Measurements from ENCODE around the gene CENPX. TPM values are rescaled to one million over a fixed set of nuclear protein-coding genes. Genes with fewer than 3 reads are reported as not detected.

CENPX gene
- total and polyA plus RNA-seq, 2 of the 13 experiments (the other 11 are each of a cell fraction or from before 2014, with no cell fraction given) = 92.7 to 170 TPM

DNA sequence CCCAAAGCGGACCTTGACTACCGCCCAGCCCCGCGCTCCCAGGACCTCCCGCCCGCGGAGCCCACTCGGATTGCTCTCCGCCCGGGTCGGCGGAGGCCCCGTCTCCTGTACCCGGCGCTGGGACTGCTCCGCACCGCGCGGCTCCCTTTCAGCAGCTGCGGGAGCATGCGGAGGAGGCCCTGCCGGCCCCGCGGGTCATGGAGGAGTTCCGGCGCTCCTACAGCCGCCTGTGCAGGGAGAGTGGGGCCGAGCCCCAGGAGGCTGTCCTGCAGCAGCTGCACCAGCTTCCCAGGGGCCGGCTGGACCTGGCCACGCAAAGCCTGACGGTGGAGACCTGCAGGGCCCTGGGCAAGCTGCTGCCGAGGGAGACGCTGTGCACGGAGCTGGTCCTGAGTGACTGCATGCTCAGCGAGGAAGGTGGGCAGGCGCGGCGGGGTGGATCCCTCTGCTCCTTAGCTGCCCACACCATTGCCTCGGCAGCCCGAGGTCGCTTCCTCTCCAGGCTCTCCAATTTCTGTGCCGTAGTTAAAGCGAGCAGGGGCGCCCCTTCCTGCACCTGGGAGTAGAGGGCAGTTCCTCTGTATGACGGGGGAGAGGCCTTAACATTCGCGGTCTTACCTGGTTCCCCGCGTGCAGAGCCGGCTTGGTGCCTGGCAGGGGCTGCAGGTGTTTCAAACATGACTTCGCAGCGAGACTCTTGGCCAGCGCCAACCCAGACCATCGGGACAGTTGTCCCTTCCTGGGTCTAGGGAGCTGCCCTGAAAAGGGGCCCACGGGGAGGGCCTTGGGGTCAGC lies 966 bp upstream of the CENPX start (continued):
- TF ChIP-seq, protein P1, sequence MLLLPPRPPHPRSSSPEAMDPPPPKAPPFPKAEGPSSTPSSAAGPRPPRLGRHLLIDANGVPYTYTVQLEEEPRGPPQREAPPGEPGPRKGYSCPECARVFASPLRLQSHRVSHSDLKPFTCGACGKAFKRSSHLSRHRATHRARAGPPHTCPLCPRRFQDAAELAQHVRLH (CRISPR knock-in tag; IDR thresholded peaks at IDR 0.05; ENCODE audit: borderline replicate concordance, low read depth) = no peak
- TF ChIP-seq, protein P2, sequence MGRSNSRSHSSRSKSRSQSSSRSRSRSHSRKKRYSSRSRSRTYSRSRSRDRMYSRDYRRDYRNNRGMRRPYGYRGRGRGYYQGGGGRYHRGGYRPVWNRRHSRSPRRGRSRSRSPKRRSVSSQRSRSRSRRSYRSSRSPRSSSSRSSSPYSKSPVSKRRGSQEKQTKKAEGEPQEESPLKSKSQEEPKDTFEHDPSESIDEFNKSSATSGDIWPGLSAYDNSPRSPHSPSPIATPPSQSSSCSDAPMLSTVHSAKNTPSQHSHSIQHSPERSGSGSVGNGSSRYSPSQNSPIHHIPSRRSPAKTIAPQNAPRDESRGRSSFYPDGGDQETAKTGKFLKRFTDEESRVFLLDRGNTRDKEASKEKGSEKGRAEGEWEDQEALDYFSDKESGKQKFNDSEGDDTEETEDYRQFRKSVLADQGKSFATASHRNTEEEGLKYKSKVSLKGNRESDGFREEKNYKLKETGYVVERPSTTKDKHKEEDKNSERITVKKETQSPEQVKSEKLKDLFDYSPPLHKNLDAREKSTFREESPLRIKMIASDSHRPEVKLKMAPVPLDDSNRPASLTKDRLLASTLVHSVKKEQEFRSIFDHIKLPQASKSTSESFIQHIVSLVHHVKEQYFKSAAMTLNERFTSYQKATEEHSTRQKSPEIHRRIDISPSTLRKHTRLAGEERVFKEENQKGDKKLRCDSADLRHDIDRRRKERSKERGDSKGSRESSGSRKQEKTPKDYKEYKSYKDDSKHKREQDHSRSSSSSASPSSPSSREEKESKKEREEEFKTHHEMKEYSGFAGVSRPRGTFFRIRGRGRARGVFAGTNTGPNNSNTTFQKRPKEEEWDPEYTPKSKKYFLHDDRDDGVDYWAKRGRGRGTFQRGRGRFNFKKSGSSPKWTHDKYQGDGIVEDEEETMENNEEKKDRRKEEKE (IDR thresholded peaks at IDR 0.05) = no peak
- TF ChIP-seq TCF7L2 (IDR thresholded peaks at IDR 0.05; ENCODE audit: low read depth, low read length) = no peak
- TF ChIP-seq ETV6 (CRISPR knock-in tag; conservative IDR thresholded peaks at IDR 0.05) = no peak
- TF ChIP-seq EZH2 (conservative IDR thresholded peaks at IDR 0.05; ENCODE audit: low read depth, low read length) = no peak
- TF ChIP-seq, protein P3, sequence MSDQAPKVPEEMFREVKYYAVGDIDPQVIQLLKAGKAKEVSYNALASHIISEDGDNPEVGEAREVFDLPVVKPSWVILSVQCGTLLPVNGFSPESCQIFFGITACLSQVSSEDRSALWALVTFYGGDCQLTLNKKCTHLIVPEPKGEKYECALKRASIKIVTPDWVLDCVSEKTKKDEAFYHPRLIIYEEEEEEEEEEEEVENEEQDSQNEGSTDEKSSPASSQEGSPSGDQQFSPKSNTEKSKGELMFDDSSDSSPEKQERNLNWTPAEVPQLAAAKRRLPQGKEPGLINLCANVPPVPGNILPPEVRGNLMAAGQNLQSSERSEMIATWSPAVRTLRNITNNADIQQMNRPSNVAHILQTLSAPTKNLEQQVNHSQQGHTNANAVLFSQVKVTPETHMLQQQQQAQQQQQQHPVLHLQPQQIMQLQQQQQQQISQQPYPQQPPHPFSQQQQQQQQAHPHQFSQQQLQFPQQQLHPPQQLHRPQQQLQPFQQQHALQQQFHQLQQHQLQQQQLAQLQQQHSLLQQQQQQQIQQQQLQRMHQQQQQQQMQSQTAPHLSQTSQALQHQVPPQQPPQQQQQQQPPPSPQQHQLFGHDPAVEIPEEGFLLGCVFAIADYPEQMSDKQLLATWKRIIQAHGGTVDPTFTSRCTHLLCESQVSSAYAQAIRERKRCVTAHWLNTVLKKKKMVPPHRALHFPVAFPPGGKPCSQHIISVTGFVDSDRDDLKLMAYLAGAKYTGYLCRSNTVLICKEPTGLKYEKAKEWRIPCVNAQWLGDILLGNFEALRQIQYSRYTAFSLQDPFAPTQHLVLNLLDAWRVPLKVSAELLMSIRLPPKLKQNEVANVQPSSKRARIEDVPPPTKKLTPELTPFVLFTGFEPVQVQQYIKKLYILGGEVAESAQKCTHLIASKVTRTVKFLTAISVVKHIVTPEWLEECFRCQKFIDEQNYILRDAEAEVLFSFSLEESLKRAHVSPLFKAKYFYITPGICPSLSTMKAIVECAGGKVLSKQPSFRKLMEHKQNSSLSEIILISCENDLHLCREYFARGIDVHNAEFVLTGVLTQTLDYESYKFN (CRISPR knock-in tag; conservative IDR thresholded peaks at IDR 0.05) = no peak
- no peak for TF ChIP-seq SRF (IDR thresholded peaks at IDR 0.05; ENCODE audit: low read depth, low read length)
- no peak for TF ChIP-seq RFX5 (IDR thresholded peaks at IDR 0.05; ENCODE audit: low read depth, low read length)
- peak; percentile 5 for TF ChIP-seq PTBP1 (IDR thresholded peaks at IDR 0.05; ENCODE audit: low read depth, low read length, poor library complexity, severe bottlenecking)
- TF ChIP-seq, protein P4, sequence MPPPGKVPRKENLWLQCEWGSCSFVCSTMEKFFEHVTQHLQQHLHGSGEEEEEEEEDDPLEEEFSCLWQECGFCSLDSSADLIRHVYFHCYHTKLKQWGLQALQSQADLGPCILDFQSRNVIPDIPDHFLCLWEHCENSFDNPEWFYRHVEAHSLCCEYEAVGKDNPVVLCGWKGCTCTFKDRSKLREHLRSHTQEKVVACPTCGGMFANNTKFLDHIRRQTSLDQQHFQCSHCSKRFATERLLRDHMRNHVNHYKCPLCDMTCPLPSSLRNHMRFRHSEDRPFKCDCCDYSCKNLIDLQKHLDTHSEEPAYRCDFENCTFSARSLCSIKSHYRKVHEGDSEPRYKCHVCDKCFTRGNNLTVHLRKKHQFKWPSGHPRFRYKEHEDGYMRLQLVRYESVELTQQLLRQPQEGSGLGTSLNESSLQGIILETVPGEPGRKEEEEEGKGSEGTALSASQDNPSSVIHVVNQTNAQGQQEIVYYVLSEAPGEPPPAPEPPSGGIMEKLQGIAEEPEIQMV (CRISPR knock-in tag; IDR thresholded peaks at IDR 0.05; ENCODE audit: low read depth) = no peak
- TF ChIP-seq, protein P5, sequence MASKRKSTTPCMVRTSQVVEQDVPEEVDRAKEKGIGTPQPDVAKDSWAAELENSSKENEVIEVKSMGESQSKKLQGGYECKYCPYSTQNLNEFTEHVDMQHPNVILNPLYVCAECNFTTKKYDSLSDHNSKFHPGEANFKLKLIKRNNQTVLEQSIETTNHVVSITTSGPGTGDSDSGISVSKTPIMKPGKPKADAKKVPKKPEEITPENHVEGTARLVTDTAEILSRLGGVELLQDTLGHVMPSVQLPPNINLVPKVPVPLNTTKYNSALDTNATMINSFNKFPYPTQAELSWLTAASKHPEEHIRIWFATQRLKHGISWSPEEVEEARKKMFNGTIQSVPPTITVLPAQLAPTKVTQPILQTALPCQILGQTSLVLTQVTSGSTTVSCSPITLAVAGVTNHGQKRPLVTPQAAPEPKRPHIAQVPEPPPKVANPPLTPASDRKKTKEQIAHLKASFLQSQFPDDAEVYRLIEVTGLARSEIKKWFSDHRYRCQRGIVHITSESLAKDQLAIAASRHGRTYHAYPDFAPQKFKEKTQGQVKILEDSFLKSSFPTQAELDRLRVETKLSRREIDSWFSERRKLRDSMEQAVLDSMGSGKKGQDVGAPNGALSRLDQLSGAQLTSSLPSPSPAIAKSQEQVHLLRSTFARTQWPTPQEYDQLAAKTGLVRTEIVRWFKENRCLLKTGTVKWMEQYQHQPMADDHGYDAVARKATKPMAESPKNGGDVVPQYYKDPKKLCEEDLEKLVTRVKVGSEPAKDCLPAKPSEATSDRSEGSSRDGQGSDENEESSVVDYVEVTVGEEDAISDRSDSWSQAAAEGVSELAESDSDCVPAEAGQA (IDR thresholded peaks at IDR 0.05; ENCODE audit: low read depth) = no peak
- TF ChIP-seq, protein P5 (CRISPR knock-in tag; IDR thresholded peaks at IDR 0.05; ENCODE audit: borderline replicate concordance) = no peak
- no peak for TF ChIP-seq RBAK (CRISPR knock-in tag; IDR thresholded peaks at IDR 0.05)
- TF ChIP-seq NCOA1 (CRISPR knock-in tag; IDR thresholded peaks at IDR 0.05) = 0 out of 2 replicates have a peak, but pooled peaks have one; percentile 44

Data from HepG2 (cell line).